Stimulated activated CD8-positive, alpha-beta memory T cell treated with anti-CD3 and anti-CD28 coated beads, Interleukin-12 subunit alpha, Interleukin-12 subunit beta, amount 100 ng/mL, for 24 hours (primary cell): Measurements from ENCODE around the gene KHDC4.
A peak's percentile ranks its signal among the peaks of the same experiment; 100 is the strongest.
"Not testable (repeated sequence)": the region's sequence is repeated elsewhere in the genome, so short reads cannot be mapped to it uniquely, and the experiment has no call there.

Experiments
- DNase-seq: peaks from one replicate; pipeline ENCODE4 v3.0.0-alpha.2; 2020; ENCODE audit errors: extremely low read depth

Gene KHDC4

GRCh38 chr1:155940993-155941844, 7.0 kb upstream of the KHDC4 start, which contains the start of gene RXFP4:
TSS of gene RXFP4 (plus strand) at chr1:155941638. CDS start at chr1:155941710, 72 bp downstream.
- no peak for DNase-seq

- DNase-seq: no peak
Observed at GRCh38 chr1:155940482-155940992, 6.3 kb upstream of the KHDC4 start.

GRCh38 chr1:155938220-155938627, 4.0 kb upstream of the KHDC4 start:
- no peak for DNase-seq

GRCh38 chr1:155934936-155935590, 850 bp upstream of the KHDC4 start:
- DNase-seq: no peak

GRCh38 chr1:155933591-155934096, 569 bp downstream of the KHDC4 start:
- DNase-seq: no peak

GRCh38 chr1:155932487-155932886, 1.7 kb downstream of the KHDC4 start:
- no peak for DNase-seq

- no peak for DNase-seq
Observed at GRCh38 chr1:155932081-155932480, 2.1 kb downstream of the KHDC4 start.

GRCh38 chr1:155931332-155932038, 2.7 kb downstream of the KHDC4 start:
- no peak for DNase-seq

GRCh38 chr1:155930725-155931124, 3.5 kb downstream of the KHDC4 start:
- not testable (repeated sequence) for DNase-seq

- DNase-seq: no peak
Observed at GRCh38 chr1:155929057-155929456, 5.2 kb downstream of the KHDC4 start.

GRCh38 chr1:155925506-155925905, 8.7 kb downstream of the KHDC4 start:
- DNase-seq: no peak

GRCh38 chr1:155920717-155921116, 13.5 kb downstream of the KHDC4 start:
- DNase-seq: no peak

- DNase-seq: no peak
Observed at GRCh38 chr1:155919801-155920200, 14.4 kb downstream of the KHDC4 start.

GRCh38 chr1:155918660-155919059, 15.6 kb downstream of the KHDC4 start:
- no peak for DNase-seq

GRCh38 chr1:155913969-155914757, 20.1 kb downstream of the KHDC4 start:
- DNase-seq: no peak

- DNase-seq: no peak
Observed at GRCh38 chr1:155912056-155912536, 22.1 kb downstream of the KHDC4 start.

GRCh38 chr1:155911156-155912055, 22.8 kb downstream of the KHDC4 start, which contains the start of gene RIT1:
TSS of gene RIT1 (minus strand) at chr1:155911349. CDS start at chr1:155910761, 588 bp downstream.
- peak; percentile 51 for DNase-seq

- DNase-seq: no peak
Observed at GRCh38 chr1:155910621-155911121, 23.5 kb downstream of the KHDC4 start.

GRCh38 chr1:155909894-155910293, 24.3 kb downstream of the KHDC4 start:
- DNase-seq: no peak

- DNase-seq: no peak
Observed at GRCh38 chr1:155904261-155904660, 30.0 kb downstream of the KHDC4 start.
